Neural progenitor cell (in vitro differentiated cells): ENCODE results near the gene HELQ. TPM values are rescaled to one million over a fixed set of nuclear protein-coding genes. Genes with fewer than 3 reads are reported as not detected.
A peak's percentile ranks its signal among the peaks of the same experiment; 100 is the strongest.

Source experiments
- DNase-seq: peaks from one replicate; pipeline ENCODE4 v3.0.0-alpha.2; 2016; ENCODE audit warnings: low spot score
- H2AFZ ChIP-seq: fragments of 200-600 bp; sonication (generic); replicated peaks from 2 replicates; pipeline ENCODE4 v1.6.1; 2016; ENCODE audit warnings: antibody characterized with exemption
- H3F3A ChIP-seq: fragments of 200-600 bp; sonication (generic); 2 replicates; pipeline ENCODE4 v1.6.1; 2016; ENCODE audit warnings: antibody characterized with exemption, low read depth
- H3K27ac ChIP-seq: fragments of 200-600 bp; sonication (generic); 2 replicates; pipeline ENCODE4 v1.5.1; 2016; ENCODE audit warnings: mild to moderate bottlenecking
- H3K27me3 ChIP-seq: fragments of 200-600 bp; sonication (generic); 2 replicates; pipeline ENCODE4 v1.6.1; 2016; ENCODE audit warnings: mild to moderate bottlenecking, moderate library complexity
- H3K36me3 ChIP-seq: fragments of 200-600 bp; sonication (generic); 2 replicates; pipeline ENCODE4 v1.5.1; 2016
- H3K4me1 ChIP-seq: fragments of 200-600 bp; sonication (generic); 2 replicates; pipeline ENCODE4 v1.6.1; 2016; ENCODE audit warnings: mixed run types
- H3K4me2 ChIP-seq: fragments of 200-600 bp; sonication (generic); 2 replicates; pipeline ENCODE4 v1.6.1; 2016
- H3K4me3 ChIP-seq: fragments of 200-600 bp; sonication (generic); 2 replicates; pipeline ENCODE4 v1.5.1; 2016
- H3K79me2 ChIP-seq: fragments of 200-600 bp; sonication (generic); 2 replicates; pipeline ENCODE4 v1.6.1; 2016; ENCODE audit warnings: low read depth
- H3K9ac ChIP-seq: fragments of 200-600 bp; sonication (generic); 2 replicates; pipeline ENCODE4 v1.6.1; 2016
- H3K9me3 ChIP-seq: fragments of 200-600 bp; sonication (generic); 2 replicates; pipeline ENCODE4 v1.5.1; 2016; ENCODE audit warnings: low read depth
- H4K20me1 ChIP-seq: fragments of 200-600 bp; sonication (generic); 2 replicates; pipeline ENCODE4 v1.6.1; 2016; ENCODE audit warnings: low read depth
- H3K27ac Mint-ChIP-seq: 3 replicates; pipeline ENCODE4 v1.8.0; 2021; ENCODE audit warnings: mixed read lengths
- H3K27me3 Mint-ChIP-seq: 2 replicates; pipeline ENCODE4 v1.8.0; 2022; ENCODE audit warnings: low read depth, mild to moderate bottlenecking, inconsistent platforms, moderate library complexity, mixed read lengths; ENCODE audit not compliant: insufficient read depth
- H3K36me3 Mint-ChIP-seq: 3 replicates; pipeline ENCODE4 v1.8.0; 2021; ENCODE audit warnings: mixed read lengths
- H3K4me1 Mint-ChIP-seq: 3 replicates; pipeline ENCODE4 v1.8.0; 2021; ENCODE audit warnings: mixed read lengths
- H3K4me3 Mint-ChIP-seq: 3 replicates; pipeline ENCODE4 v1.8.0; 2021; ENCODE audit warnings: mild to moderate bottlenecking, moderate library complexity, mixed read lengths
- H3K9me3 Mint-ChIP-seq: 3 replicates; pipeline ENCODE4 v1.8.0; 2020; ENCODE audit warnings: mixed read lengths
- CTCF ChIP-seq: fragments of 200-600 bp; sonication (generic); IDR thresholded peaks from 2 replicates; pipeline ENCODE4 v1.5.1; 2017; ENCODE audit warnings: antibody characterized with exemption, mild to moderate bottlenecking
- EZH2 ChIP-seq: fragments of 200-600 bp; sonication (generic); IDR thresholded peaks from 2 replicates; pipeline ENCODE4 v1.6.1; 2017; ENCODE audit warnings: antibody characterized with exemption, mild to moderate bottlenecking, moderate library complexity
- EZH2phosphoT487 ChIP-seq: fragments of 200-600 bp; sonication (generic); IDR thresholded peaks from 2 replicates; pipeline ENCODE4 v1.6.1; 2017; ENCODE audit warnings: antibody characterized with exemption
- total RNA-seq: library from RNA; depleted of rRNA; stranded (reverse); fragments of >200 nt; gene quantifications from 2 replicates; pipeline ENCODE4 v1.2.3, GENCODE V29; 2015; ENCODE audit warnings: low replicate concordance

The HELQ gene
- total RNA-seq, 1 donor from 2014 or later = 15.3 TPM

- no peaks in the 10 kb centered on the region for H3K4me1 ChIP-seq
- no peaks in the 10 kb centered on the region for H3K79me2 ChIP-seq
- no peaks in the 10 kb centered on the region for H3K27me3 ChIP-seq
- H3F3A ChIP-seq = no peaks in the 10 kb centered on the region
- Mint-ChIP-seq H3K36me3 (no peaks in the 10 kb centered on the region), H3K27ac (no peak overlapping the region), H3K4me3 (no peak overlapping the region), H3K27me3 (peaks cover 8% of the 10 kb centered on the region), H3K4me1 (no peaks in the 10 kb centered on the region), H3K9me3 (peaks cover 38% of the 10 kb centered on the region)
- no peak overlapping the region for H2AFZ ChIP-seq
- TF ChIP-seq CTCF (no peak), EZH2 (no peak), EZH2phosphoT487 (no peak)
- H4K20me1 ChIP-seq = no peaks in the 10 kb centered on the region
- no peak for DNase-seq
- peaks cover 5% of the 10 kb centered on the region for H3K9me3 ChIP-seq
- H3K9ac ChIP-seq = no peak overlapping the region
- no peak overlapping the region for H3K4me3 ChIP-seq
- no peak overlapping the region for H3K4me2 ChIP-seq
- H3K27ac ChIP-seq = no peak overlapping the region
- no peaks in the 10 kb centered on the region for H3K36me3 ChIP-seq
These were observed 74.5 kb downstream of the HELQ start for GRCh38 chr4:83381173-83381572.

- Histone ChIP-seq H3K36me3 (no peaks in the 10 kb centered on the region), H2AFZ (no peak overlapping the region), H3K9ac (no peak overlapping the region), H3K9me3 (peaks cover 5% of the 10 kb centered on the region), H3K79me2 (no peaks in the 10 kb centered on the region), H3K27me3 (no peaks in the 10 kb centered on the region), H3K4me3 (no peak overlapping the region), H3F3A (no peaks in the 10 kb centered on the region), H3K4me1 (no peaks in the 10 kb centered on the region), H4K20me1 (no peaks in the 10 kb centered on the region), H3K4me2 (no peak overlapping the region), H3K27ac (no peak overlapping the region)
- Mint-ChIP-seq H3K9me3 (peaks cover 37% of the 10 kb centered on the region), H3K27ac (no peak overlapping the region), H3K27me3 (peaks cover 8% of the 10 kb centered on the region), H3K4me3 (no peak overlapping the region), H3K36me3 (no peaks in the 10 kb centered on the region), H3K4me1 (no peaks in the 10 kb centered on the region)
- TF ChIP-seq EZH2phosphoT487 = no peak
- no peak for TF ChIP-seq EZH2
- TF ChIP-seq CTCF = no peak
- DNase-seq = peak; percentile 45
These were observed 77.2 kb downstream of the HELQ start for GRCh38 chr4:83378419-83378818.

- H3K4me1 Mint-ChIP-seq = no peaks in the 10 kb centered on the region
- H3K79me2 ChIP-seq = no peaks in the 10 kb centered on the region
- H3K27ac ChIP-seq = no peak overlapping the region
- no peaks in the 10 kb centered on the region for H3K4me1 ChIP-seq
- peaks cover 16% of the 10 kb centered on the region for H3K9me3 Mint-ChIP-seq
- no peaks in the 10 kb centered on the region for H3F3A ChIP-seq
- H3K9me3 ChIP-seq = no peaks in the 10 kb centered on the region
- H3K4me3 ChIP-seq = no peak overlapping the region
- no peaks in the 10 kb centered on the region for H4K20me1 ChIP-seq
- H3K9ac ChIP-seq = no peak overlapping the region
- H3K27me3 Mint-ChIP-seq = peaks cover 2% of the 10 kb centered on the region
- H3K4me2 ChIP-seq = no peak overlapping the region
- H3K27me3 ChIP-seq = no peaks in the 10 kb centered on the region
- no peak for DNase-seq
- no peak overlapping the region for H2AFZ ChIP-seq
- no peaks in the 10 kb centered on the region for H3K36me3 Mint-ChIP-seq
- TF ChIP-seq EZH2 (no peak), CTCF (no peak), EZH2phosphoT487 (no peak)
- no peaks in the 10 kb centered on the region for H3K36me3 ChIP-seq
- no peak overlapping the region for H3K4me3 Mint-ChIP-seq
- H3K27ac Mint-ChIP-seq = no peak overlapping the region
These were observed 82.7 kb downstream of the HELQ start for GRCh38 chr4:83372931-83373330.

- Mint-ChIP-seq H3K4me3 (no peak overlapping the region), H3K27me3 (peaks cover 4% of the 10 kb centered on the region), H3K9me3 (peaks cover 7% of the 10 kb centered on the region), H3K36me3 (no peaks in the 10 kb centered on the region), H3K27ac (no peak overlapping the region), H3K4me1 (no peaks in the 10 kb centered on the region)
- no peak overlapping the region for H2AFZ ChIP-seq
- H3F3A ChIP-seq = no peaks in the 10 kb centered on the region
- no peaks in the 10 kb centered on the region for H3K9me3 ChIP-seq
- no peaks in the 10 kb centered on the region for H3K79me2 ChIP-seq
- TF ChIP-seq EZH2phosphoT487 (no peak), CTCF (no peak), EZH2 (no peak)
- H4K20me1 ChIP-seq = no peaks in the 10 kb centered on the region
- no peaks in the 10 kb centered on the region for H3K27me3 ChIP-seq
- no peaks in the 10 kb centered on the region for H3K36me3 ChIP-seq
- H3K4me2 ChIP-seq = no peak overlapping the region
- H3K4me1 ChIP-seq = no peaks in the 10 kb centered on the region
- no peak overlapping the region for H3K27ac ChIP-seq
- DNase-seq = no peak
- H3K4me3 ChIP-seq = no peak overlapping the region
- H3K9ac ChIP-seq = no peak overlapping the region
These were observed 83.7 kb downstream of the HELQ start for GRCh38 chr4:83371936-83372335.
